Measurements from ENCODE around the gene PACRG. TPM values are rescaled to one million over a fixed set of nuclear protein-coding genes. Genes with fewer than 3 reads are reported as not detected.

PACRG gene
- total and polyA plus RNA-seq, 2 of the 13 experiments (the other 11 are each of a cell fraction or from before 2014, with no cell fraction given): 0.13 TPM; not detected in 1

DNA sequence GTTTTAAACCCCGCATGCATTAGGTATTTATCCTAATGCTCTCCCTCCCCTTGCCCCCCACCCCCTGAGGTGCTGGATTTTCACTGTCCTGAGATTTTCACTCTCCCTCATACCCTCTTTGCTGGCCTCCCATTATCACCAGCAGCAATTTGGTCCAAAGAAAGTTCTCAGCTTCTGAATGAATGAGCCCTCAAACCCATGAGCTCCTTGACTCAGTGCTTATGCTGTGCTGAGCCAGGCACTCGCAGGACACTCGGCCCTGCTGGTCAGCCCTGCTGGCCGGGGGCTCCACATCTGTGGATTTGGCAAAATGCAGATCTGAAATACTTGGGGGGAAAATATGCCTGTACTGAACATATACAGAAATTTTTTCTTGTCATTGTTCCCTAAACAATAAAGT lies 533.6 kb downstream of the PACRG start:
- Histone ChIP-seq H3K4me2 (ENCODE audit: low read depth, low read length) (no peak overlapping the region), H3K4me1 (ENCODE audit: insufficient read depth, low read length) (no peaks in the 10 kb centered on the region), H2AFZ (ENCODE audit: low read length) (no peak overlapping the region), H3K9ac (ENCODE audit: insufficient read depth, low read depth, low read length) (no peak overlapping the region), H3K79me2 (ENCODE audit: insufficient read depth, low read length) (no peaks in the 10 kb centered on the region), H3K9me3 (ENCODE audit: low read length) (no peaks in the 10 kb centered on the region), H3K27me3 (ENCODE audit: control insufficient read depth in 1 of 2, insufficient read depth in 2 of 2, low read length in 2 of 2) (peaks cover 0 to 26% of the 10 kb centered on the region in 2 experiments; a peak in 2 of 5 replicates), H4K20me1 (ENCODE audit: insufficient read depth, low read length) (no peaks in the 10 kb centered on the region), H3K27ac (ENCODE audit: extremely low read length, insufficient read depth, low read length) (no peak overlapping the region), H3K4me3 (replicated peaks in 1 of 3; ENCODE audit: insufficient read depth in 1 of 3, low read depth in 2 of 3, low read length in 3 of 3) (no peak overlapping the region), H3K36me3 (replicated peaks in 1 of 2; ENCODE audit: control insufficient read depth in 1 of 2, insufficient read depth in 2 of 2, low read length in 2 of 2) (no peaks in the 10 kb centered on the region)
- intact Hi-C loops (cut with micrococcal nuclease; ENCODE audit: unreplicated experiment) (no loop called here), in situ Hi-C loops (cut with HindIII; ENCODE audit: extremely low pct_ligation_motif_present, low pct_unique_long_range_greater_than_20kb) (no loop called here)
- ChIA-PET CTCF (ENCODE audit: low intra/inter-chr PET ratio, low total read pairs) (no interaction called here), POLR2A (no interaction called here)
- no TSS peak for BruUV-seq (replicated peaks)
- no peak for FAIRE-seq
- TF ChIP-seq ZNF598 (CRISPR knock-in tag; IDR thresholded peaks at IDR 0.05; ENCODE audit: borderline replicate concordance) (no peak), YEATS4 (CRISPR knock-in tag; IDR thresholded peaks at IDR 0.05; ENCODE audit: borderline replicate concordance) (no peak)
- TF ChIP-seq, protein P1, sequence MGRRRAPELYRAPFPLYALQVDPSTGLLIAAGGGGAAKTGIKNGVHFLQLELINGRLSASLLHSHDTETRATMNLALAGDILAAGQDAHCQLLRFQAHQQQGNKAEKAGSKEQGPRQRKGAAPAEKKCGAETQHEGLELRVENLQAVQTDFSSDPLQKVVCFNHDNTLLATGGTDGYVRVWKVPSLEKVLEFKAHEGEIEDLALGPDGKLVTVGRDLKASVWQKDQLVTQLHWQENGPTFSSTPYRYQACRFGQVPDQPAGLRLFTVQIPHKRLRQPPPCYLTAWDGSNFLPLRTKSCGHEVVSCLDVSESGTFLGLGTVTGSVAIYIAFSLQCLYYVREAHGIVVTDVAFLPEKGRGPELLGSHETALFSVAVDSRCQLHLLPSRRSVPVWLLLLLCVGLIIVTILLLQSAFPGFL (CRISPR knock-in tag; IDR thresholded peaks at IDR 0.05): no peak
- no peak for ATAC-seq
- 25% methylated on average over 4 of the region's 4 CpGs for WGBS (ENCODE audit: low lambda C conversion rate)
- DNase-seq (ENCODE audit: low spot score): no peak

DNA sequence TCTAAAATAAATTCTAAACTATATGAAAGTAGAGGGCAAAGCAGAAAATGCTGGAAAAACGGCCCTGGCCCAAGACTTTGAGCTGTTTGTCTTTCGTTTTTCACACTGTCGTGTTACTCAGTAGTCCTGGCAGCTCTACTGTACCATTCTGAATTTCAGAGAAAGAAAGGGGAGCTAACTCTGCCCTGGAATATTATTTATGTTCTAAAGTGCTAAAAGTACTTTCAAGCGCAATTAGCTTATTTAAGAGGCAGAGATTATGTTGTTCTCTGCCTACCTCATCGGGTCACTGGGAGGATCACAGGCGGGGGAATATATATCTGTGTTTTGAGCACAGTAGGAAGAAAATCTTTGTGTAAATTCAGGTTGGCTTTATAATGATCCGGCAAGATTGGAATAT lies 534.3 kb downstream of the PACRG start:
- in situ Hi-C loops (cut with HindIII; ENCODE audit: extremely low pct_ligation_motif_present, low pct_unique_long_range_greater_than_20kb) (no loop called here), intact Hi-C loops (cut with micrococcal nuclease; ENCODE audit: unreplicated experiment) (no loop called here)
- FAIRE-seq: no peak
- Histone ChIP-seq H2AFZ (ENCODE audit: low read length) (no peak overlapping the region), H3K27ac (ENCODE audit: extremely low read length, insufficient read depth, low read length) (no peak overlapping the region), H4K20me1 (ENCODE audit: insufficient read depth, low read length) (no peaks in the 10 kb centered on the region), H3K4me2 (ENCODE audit: low read depth, low read length) (no peak overlapping the region), H3K79me2 (ENCODE audit: insufficient read depth, low read length) (no peaks in the 10 kb centered on the region), H3K36me3 (replicated peaks in 1 of 2; ENCODE audit: control insufficient read depth in 1 of 2, insufficient read depth in 2 of 2, low read length in 2 of 2) (no peaks in the 10 kb centered on the region), H3K4me1 (ENCODE audit: insufficient read depth, low read length) (no peaks in the 10 kb centered on the region), H3K9ac (ENCODE audit: insufficient read depth, low read depth, low read length) (no peak overlapping the region), H3K9me3 (ENCODE audit: low read length) (no peaks in the 10 kb centered on the region), H3K27me3 (ENCODE audit: control insufficient read depth in 1 of 2, insufficient read depth in 2 of 2, low read length in 2 of 2) (peaks cover 0 to 28% of the 10 kb centered on the region in 2 experiments; a peak in 3 of 5 replicates), H3K4me3 (replicated peaks in 1 of 3; ENCODE audit: insufficient read depth in 1 of 3, low read depth in 2 of 3, low read length in 3 of 3) (no peak overlapping the region)
- POLR2A ChIA-PET: no interaction called here
- no TSS peak for BruUV-seq (replicated peaks)
- ATAC-seq: no peak
- DNase-seq (ENCODE audit: low spot score): no peak
- CTCF ChIA-PET (ENCODE audit: low intra/inter-chr PET ratio, low total read pairs): no interaction called here
- no peak for TF ChIP-seq ZNF790 (CRISPR knock-in tag; IDR thresholded peaks at IDR 0.05; ENCODE audit: borderline replicate concordance)
- TF ChIP-seq, protein P2, sequence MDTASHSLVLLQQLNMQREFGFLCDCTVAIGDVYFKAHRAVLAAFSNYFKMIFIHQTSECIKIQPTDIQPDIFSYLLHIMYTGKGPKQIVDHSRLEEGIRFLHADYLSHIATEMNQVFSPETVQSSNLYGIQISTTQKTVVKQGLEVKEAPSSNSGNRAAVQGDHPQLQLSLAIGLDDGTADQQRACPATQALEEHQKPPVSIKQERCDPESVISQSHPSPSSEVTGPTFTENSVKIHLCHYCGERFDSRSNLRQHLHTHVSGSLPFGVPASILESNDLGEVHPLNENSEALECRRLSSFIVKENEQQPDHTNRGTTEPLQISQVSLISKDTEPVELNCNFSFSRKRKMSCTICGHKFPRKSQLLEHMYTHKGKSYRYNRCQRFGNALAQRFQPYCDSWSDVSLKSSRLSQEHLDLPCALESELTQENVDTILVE (CRISPR knock-in tag; IDR thresholded peaks at IDR 0.05): no peak
- no peak for TF ChIP-seq ZNF530 (CRISPR knock-in tag; IDR thresholded peaks at IDR 0.05; ENCODE audit: low read depth)
- TF ChIP-seq ZNF138 (CRISPR knock-in tag; IDR thresholded peaks at IDR 0.05; ENCODE audit: low read depth): no peak
- no peak for TF ChIP-seq ZSCAN30 (CRISPR knock-in tag; IDR thresholded peaks at IDR 0.05)
- no peak for TF ChIP-seq FOXP1 (IDR thresholded peaks at IDR 0.05)
- no peak for TF ChIP-seq FOXP1 (CRISPR knock-in tag; IDR thresholded peaks at IDR 0.05)
- TF ChIP-seq CHD4 (IDR thresholded peaks at IDR 0.05; ENCODE audit: borderline replicate concordance, low read length): no peak
- TF ChIP-seq SATB2 (CRISPR knock-in tag; IDR thresholded peaks at IDR 0.05): no peak
- 34% methylated on average over 7 of the region's 7 CpGs for WGBS (ENCODE audit: low lambda C conversion rate)
